Liver (tissue), 3 donors: Measurements from ENCODE around the gene ECHDC3.

Experiments used
- EGR1 ChIP-seq, 2 donors: IDR thresholded peaks; 2 replicates each; pipeline ENCODE4 v1.6.1; 2016 to 2018; ENCODE audit warnings: antibody characterized with exemption in 2 of 2, low read depth in 2 of 2
- HNF4G ChIP-seq: IDR thresholded peaks from 2 replicates; pipeline ENCODE4 v1.6.1; 2016; ENCODE audit warnings: antibody characterized with exemption
- JUND ChIP-seq, 2 donors: IDR thresholded peaks; 2 replicates each; pipeline ENCODE4 v1.6.1; 2016; ENCODE audit warnings: antibody characterized with exemption in 2 of 2
- RAD21 ChIP-seq, 2 donors: IDR thresholded peaks; 2 replicates each; pipeline ENCODE4 v1.6.1; 2016; ENCODE audit warnings: antibody characterized with exemption in 2 of 2, mild to moderate bottlenecking in 2 of 2
- SP1 ChIP-seq: IDR thresholded peaks from 2 replicates; pipeline ENCODE4 v1.6.1; 2018; ENCODE audit warnings: antibody characterized with exemption, mild to moderate bottlenecking
- TAF1 ChIP-seq: conservative IDR thresholded peaks from 2 replicates; pipeline ENCODE4 v1.6.1; 2016; ENCODE audit warnings: antibody characterized with exemption, mild to moderate bottlenecking
- TF ChIP-seq, protein P1 (sequence below): fragments of 150-350 bp; IDR thresholded peaks from 2 replicates; pipeline ENCODE4 v1.5.1; 2017; ENCODE audit warnings: improper control_type of control experiment, low read depth, low read length; ENCODE audit not compliant: missing input control
- TF ChIP-seq, protein P2 (sequence below): IDR thresholded peaks from 2 replicates; pipeline ENCODE4 v1.6.1; 2016; ENCODE audit warnings: antibody characterized with exemption
- donor health status: healthy.
- donor health status: healthy.

- TF ChIP-seq SP1 (no peak), HNF4G (no peak), RAD21 (IDR thresholded peaks at IDR 0.05) (no peak), TAF1 (no peak), EGR1 (IDR thresholded peaks at IDR 0.05; ENCODE audit: low read depth in 2 of 2) (no peak), JUND (IDR thresholded peaks at IDR 0.05) (no peak)
- TF ChIP-seq, protein P1, sequence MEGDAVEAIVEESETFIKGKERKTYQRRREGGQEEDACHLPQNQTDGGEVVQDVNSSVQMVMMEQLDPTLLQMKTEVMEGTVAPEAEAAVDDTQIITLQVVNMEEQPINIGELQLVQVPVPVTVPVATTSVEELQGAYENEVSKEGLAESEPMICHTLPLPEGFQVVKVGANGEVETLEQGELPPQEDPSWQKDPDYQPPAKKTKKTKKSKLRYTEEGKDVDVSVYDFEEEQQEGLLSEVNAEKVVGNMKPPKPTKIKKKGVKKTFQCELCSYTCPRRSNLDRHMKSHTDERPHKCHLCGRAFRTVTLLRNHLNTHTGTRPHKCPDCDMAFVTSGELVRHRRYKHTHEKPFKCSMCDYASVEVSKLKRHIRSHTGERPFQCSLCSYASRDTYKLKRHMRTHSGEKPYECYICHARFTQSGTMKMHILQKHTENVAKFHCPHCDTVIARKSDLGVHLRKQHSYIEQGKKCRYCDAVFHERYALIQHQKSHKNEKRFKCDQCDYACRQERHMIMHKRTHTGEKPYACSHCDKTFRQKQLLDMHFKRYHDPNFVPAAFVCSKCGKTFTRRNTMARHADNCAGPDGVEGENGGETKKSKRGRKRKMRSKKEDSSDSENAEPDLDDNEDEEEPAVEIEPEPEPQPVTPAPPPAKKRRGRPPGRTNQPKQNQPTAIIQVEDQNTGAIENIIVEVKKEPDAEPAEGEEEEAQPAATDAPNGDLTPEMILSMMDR: no peak
- TF ChIP-seq, protein P2, sequence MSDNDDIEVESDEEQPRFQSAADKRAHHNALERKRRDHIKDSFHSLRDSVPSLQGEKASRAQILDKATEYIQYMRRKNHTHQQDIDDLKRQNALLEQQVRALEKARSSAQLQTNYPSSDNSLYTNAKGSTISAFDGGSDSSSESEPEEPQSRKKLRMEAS: no peak
Measured at GRCh38 chr10:11763501-11763861, 21.3 kb downstream of the ECHDC3 start.
